ENCODE results near the gene CENPVL3.
A peak's percentile ranks its signal among the peaks of the same experiment; 100 is the strongest.
"Not testable (repeated sequence)": the region's sequence is repeated elsewhere in the genome, so short reads cannot be mapped to it uniquely, and the experiment has no call there.

The CENPVL3 gene

DNA sequence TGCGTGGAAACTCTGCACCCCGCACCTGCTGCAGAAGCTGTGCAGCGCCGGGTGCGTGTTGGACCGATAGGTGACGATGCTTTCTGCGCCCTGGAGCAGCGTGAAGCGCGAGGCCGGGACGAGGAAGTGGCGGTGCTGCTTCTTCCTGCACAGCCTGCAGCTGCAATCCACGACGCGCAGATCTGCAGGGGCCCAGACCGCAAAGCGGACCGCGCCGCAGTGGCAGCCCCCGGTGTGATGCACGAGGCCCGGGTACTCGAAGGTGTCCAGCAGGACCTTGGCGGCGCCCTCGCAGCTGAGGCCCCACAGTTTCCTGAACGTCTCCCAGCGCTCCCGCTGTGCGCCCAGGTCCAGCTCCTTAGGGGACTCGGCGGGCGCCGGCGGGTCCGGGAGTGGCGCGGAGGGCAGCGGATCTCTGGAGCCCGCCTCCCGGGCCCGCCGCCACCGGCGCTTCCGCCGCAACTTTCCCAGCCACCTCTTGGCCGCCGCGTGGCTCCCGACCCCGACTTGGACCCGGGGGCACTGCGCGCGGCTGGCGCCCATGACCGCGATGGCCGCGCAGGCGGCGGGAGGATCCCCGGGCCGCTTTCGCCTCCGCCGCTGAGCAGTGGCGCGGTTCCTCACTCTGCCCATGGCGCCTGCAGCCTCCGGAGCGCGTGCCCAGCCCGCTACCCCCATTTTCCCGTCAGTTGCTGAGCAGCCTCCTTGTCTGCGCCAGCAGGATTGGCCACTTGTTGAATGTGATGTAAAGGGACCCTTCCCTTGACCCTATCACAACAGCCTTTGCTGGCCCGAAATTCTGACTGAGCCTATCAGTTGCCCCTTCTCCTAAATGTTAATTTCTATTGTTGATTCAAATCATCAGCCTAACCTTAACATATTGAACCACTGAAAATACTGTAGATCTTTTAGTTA lies at the start of gene CENPVL3:
TSS of gene CENPVL3 (minus strand) at position 672 of the 915 bp plus-strand sequence. CDS start at position 633, 39 bp downstream.
- DNase-seq = not testable (repeated sequence)

- DNase-seq = no peak
Measured at GRCh38 chrX:51665981-51666380, 47.3 kb upstream of the CENPVL3 start.

DNA sequence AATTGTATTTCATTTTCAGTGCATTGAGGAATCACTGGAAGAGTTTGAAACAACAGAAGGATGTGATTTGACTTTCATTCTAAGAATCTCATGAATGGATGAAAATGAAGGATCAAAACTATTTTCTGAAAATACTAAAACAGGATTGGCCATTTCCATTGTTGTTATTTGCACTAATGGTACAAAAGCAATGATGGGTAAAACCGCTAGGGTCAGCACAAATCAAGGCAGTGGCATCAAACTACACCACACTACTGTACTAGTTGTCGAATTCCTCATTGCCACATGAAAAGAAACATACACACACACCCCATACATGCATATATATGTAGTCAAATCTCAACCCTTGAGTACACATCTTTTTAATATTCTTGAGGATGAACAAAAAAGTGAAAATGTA lies 24.7 kb upstream of the CENPVL3 start:
- no peak for DNase-seq

DNA sequence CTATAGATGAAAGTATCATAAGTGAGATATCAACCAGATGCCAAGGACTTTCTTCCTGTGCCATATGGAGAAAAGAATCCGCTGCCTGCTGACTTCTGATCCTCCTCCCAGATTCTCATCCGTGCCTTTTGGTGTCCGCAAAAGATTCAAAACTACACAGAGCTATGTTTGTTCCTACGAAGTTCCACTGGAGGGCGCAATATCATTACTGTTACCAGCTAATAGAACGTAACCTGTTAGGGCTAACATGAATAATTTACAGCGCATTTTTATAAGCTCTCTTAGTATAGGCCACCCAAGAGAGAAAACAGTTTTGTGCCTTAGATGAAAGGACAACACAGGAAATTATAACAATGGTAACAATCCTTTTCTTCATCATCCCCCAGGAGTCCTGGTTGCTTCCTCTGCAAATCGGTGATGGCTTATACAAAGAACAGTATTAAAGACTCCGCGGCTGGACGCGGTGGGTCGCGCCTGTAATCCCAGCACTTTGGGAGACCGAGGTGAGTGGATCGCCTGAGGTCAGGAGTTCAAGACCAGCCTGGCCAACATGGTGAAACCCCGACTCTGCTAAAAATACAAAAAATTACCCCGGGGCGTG lies 22.8 kb upstream of the CENPVL3 start:
- DNase-seq = peak in 1 of 2 donors; percentile 13

GRCh38 chrX:51636511-51636910 lies 17.8 kb upstream of the CENPVL3 start:
- not testable (repeated sequence) for DNase-seq

- peak in 1 of 2 donors; percentile 17 for DNase-seq
Measured at GRCh38 chrX:51614353-51615012, 4.2 kb downstream of the CENPVL3 start.

DNA sequence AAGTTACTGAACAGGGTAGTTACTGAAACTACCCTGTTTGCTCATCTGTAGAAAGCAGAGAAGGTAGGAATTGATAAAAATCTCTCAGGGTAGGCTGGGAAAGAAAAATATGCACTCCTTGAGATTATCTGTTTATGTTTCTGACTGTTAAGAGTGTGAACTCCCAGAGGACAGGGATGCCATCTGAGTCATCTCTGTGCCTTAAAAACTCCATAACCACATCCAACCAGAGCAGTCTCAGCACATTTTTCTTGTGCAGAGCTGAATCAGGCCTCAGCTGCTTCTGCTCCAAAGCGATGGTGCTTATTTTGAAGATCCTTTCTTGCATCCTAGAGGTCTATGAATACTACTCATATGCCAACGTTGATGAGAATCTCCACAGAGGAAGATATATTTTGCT lies 9.9 kb downstream of the CENPVL3 start:
- DNase-seq = no peak

- no peak for DNase-seq
Measured at GRCh38 chrX:51608126-51608525, 10.6 kb downstream of the CENPVL3 start.

DNA sequence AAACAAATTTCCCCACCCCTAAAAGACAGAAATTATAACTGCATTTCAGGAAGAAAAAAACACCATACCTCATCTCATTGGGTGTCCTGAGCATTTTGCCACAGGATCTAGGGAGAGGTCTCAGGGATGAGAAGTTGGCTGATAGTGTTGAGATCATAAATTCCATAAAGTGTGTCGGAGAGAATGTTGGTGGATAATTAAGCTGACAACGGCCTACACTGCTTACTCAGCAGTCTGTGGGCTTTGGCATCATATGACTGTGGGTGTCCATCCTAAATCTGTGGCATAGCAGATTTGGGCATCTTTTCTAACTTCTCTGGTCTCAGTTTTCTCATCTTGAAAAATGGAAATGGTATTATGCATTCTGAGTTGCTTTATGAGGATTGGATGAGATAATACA lies 12.3 kb downstream of the CENPVL3 start:
- no peak for DNase-seq

DNA sequence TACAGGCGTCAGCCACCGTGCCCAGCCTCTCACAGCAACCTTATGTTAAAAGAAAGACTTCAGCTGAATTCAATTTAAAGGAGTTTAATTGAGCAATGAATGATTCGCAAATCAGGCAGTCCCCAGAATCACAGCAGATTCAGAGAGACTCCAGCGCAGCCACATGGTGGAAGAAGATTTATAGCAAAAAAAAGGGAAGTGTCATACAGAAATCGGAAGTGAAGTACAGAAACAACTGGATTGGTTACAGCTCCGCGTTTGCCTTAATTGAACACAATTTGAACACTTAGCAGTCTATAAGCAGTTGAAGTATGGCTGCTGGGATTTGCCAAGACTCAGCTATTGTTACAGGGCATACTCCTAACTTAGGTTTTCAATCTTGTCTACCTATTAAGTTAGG lies 19.8 kb downstream of the CENPVL3 start:
- no peak for DNase-seq

DNA sequence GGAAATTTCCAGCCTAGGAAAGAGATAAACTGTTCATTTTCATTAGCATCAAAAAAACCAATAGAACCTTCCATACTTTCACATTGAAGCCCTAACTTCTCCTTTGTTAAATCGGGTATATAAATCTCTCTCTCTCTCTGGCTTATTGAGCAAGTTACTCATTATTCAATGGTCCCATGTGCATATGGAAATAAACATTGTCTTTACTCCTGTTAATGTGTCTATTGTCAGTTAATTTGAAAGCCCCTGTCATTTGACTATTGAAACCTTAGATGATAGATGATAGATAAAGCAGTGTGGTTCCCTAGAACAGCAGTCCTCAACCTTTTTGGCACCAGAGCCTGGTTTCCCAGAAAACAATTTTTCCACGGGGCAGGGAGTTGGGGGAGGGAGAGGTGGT lies 46.8 kb downstream of the CENPVL3 start:
- no peak for DNase-seq

GRCh38 chrX:51569561-51569960 lies 49.2 kb downstream of the CENPVL3 start:
- DNase-seq = no peak

- no peak for DNase-seq
Measured at GRCh38 chrX:51568586-51568985, 50.1 kb downstream of the CENPVL3 start.
